ENCODE data around the gene LHFPL5.

DNA sequence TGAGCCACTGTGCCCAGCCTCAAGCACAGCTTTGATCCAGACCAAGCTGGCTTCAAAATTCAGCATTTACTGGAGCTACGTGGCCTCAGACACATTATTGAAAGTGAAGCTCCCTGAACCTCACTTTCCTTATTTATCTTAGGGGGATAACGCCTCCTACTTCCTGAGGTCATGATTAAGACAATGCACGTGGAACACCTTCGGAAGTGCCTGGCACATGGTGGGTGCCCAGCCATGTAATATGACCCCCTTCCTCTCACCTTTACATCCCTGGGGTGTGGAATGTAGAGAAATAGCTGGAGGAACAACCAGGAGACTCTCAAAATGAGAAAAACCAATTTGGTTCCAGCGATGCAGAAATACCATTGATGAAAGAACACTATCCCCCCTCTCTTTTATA lies 6.4 kb upstream of the LHFPL5 start:
- TF ChIP-seq POLR2A (IDR thresholded peaks at IDR 0.05) (no peak), CTCF (IDR thresholded peaks at IDR 0.05) (no peak)

Measured in uterus (tissue), 2 donors.